Fibroblast of pulmonary artery (primary cell): ENCODE data around the gene CADM1.

Experiments
- DNase-seq: peaks from one replicate; pipeline ENCODE4 v3.0.0-alpha.2; 2010; ENCODE audit warnings: low read depth
- H3K4me3 ChIP-seq: replicated peaks from 2 replicates; pipeline ENCODE4 v1.5.1; 2011; ENCODE audit warnings: low read depth, mild to moderate bottlenecking, control low read depth, low read length, moderate library complexity
- TF ChIP-seq, protein P1 (sequence below): IDR thresholded peaks from 2 replicates; pipeline ENCODE4 v1.5.1; 2011; ENCODE audit warnings: mild to moderate bottlenecking, control low read depth, low read length, inconsistent platforms; ENCODE audit errors: missing control alignments

The CADM1 gene

DNA sequence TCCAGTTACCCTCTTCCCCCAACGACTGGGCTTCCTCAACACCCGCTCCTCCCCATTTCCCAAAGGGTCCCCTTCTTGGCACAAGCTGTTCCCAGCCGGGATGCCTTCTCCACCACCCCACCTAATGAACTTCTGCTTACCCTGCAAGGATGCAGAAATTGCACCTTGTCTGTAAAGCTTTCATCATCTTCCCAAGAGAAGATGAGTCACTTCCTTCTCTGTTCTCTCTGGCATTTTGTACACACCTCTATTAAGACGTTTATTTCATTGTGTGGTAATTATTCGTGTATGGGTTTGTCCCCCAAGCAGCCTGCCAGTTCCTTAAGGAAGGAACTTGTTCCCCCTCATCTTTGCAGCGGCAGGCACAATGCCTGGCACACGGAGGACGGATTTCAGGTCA is 351.1 kb downstream of the CADM1 start:
- no peak for DNase-seq
- H3K4me3 ChIP-seq: no peak overlapping the region
- TF ChIP-seq, protein P1, sequence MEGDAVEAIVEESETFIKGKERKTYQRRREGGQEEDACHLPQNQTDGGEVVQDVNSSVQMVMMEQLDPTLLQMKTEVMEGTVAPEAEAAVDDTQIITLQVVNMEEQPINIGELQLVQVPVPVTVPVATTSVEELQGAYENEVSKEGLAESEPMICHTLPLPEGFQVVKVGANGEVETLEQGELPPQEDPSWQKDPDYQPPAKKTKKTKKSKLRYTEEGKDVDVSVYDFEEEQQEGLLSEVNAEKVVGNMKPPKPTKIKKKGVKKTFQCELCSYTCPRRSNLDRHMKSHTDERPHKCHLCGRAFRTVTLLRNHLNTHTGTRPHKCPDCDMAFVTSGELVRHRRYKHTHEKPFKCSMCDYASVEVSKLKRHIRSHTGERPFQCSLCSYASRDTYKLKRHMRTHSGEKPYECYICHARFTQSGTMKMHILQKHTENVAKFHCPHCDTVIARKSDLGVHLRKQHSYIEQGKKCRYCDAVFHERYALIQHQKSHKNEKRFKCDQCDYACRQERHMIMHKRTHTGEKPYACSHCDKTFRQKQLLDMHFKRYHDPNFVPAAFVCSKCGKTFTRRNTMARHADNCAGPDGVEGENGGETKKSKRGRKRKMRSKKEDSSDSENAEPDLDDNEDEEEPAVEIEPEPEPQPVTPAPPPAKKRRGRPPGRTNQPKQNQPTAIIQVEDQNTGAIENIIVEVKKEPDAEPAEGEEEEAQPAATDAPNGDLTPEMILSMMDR: no peak

DNA sequence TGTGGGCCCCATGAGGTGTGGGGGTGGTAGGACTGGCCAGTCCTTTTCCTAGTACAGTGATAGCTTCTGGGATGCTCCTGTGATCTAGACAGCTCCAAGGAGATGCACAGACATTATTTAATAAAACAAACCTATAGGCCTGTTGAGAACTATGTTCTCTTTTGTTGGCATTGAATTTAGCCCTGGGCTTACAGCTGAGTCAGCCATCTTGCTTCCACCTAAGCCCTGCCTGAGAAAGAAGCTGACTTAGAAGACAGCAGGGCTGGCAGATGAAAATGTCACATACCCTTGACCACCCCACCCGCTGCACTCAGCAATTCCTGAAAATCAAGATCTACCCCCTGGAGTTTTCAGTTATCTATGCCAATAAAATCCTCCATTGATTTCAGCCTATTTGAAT is 353.2 kb downstream of the CADM1 start:
- H3K4me3 ChIP-seq: no peak overlapping the region
- TF ChIP-seq, protein P1: no peak
- DNase-seq: no peak

DNA sequence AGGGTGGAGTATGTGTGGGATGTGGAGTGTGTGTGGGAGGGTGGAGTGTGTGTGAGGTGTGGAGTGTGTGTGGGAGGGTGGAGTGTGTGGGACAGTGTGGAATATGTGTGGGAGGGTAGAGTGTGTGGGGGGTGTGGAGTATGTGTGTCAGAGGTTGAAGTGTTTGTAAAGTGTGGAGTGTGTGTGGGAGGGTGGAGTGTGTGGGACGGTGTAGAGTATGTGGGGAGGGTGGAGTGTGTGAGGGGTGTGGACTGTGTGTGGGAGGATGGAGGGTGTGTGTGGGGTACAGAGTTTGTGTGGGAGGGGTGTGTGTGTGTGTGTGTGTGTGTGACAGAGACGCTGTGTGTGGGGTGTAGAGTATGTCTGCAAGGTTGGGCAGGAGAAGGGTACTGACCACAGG is 355.5 kb downstream of the CADM1 start:
- TF ChIP-seq, protein P1: no peak
- DNase-seq: no peak
- no peak overlapping the region for H3K4me3 ChIP-seq

DNA sequence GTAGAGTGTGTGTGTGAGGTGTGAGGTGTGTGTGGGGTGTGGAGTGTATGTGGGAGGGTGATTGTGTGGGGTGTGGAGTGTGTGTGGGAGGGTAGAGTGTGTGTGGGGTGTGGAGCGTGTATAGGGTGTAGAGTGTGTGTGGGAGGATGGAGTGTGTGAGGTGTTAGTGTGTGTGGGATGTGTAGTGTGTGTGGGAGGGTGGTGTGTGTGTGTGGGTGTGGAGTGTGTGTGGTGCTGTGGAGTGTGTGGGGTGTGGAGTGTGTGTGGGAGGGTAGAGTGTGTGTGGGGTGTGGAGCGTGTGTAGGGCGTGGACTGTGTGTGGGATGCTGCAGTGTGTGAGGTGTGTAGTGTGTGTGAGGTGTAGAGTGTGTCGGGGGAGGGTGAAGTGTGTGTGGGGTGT is 356.1 kb downstream of the CADM1 start:
- DNase-seq: no peak
- TF ChIP-seq, protein P1: no peak
- H3K4me3 ChIP-seq: no peak overlapping the region

DNA sequence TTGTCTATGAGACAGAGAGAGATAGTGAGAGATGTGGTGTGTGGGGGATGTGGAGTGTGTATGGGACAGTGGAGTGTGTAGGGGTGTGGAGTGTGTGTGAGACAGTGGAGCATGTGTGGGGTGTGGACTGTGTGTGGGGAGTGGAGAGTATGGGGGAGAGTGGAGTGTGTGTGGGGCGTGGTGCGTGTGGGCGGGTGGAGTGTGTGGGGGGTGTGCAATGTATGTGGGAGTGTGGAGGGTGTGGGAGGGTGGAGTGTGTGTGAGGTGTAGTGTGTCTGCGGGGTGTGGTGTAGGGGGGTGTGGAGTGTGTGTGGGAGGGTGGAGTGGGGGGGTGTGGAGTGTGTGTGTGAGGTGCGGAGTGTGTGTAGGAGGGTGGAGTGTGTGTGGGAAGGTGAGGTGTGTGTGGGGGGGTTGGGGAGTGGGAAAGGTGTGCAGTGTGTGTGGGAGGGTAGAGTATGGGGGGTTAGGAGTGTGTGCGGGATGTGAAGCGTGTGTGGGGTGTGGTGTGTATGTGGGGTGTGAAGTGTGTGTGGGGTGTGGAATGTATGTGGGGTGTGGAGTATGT is 356.9 kb downstream of the CADM1 start:
- no peak for DNase-seq
- TF ChIP-seq, protein P1: no peak

DNA sequence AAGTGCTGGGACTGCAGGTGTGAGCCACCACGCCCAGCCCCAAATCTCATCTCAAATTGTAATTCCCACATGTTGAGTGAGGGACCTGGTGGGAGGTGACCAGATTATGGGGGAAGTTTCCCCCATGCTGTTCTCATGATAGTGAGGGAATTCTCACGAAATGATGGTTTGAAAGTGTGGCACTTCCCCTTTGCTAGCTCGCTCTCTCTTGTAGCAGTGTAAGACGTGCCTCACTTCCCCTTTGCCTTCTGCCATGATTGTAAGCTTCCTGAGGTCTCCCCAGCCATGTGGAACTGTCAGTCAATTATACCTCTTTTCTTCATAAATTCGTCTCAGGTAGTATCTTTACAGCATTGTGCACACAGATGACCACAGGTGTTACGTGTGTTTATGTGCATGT is 357.8 kb downstream of the CADM1 start:
- TF ChIP-seq, protein P1: no peak
- no peak for DNase-seq
- no peak overlapping the region for H3K4me3 ChIP-seq

More for the DNA sequence above, 356.9 kb downstream of the CADM1 start:
- no peak overlapping the region for H3K4me3 ChIP-seq

DNA sequence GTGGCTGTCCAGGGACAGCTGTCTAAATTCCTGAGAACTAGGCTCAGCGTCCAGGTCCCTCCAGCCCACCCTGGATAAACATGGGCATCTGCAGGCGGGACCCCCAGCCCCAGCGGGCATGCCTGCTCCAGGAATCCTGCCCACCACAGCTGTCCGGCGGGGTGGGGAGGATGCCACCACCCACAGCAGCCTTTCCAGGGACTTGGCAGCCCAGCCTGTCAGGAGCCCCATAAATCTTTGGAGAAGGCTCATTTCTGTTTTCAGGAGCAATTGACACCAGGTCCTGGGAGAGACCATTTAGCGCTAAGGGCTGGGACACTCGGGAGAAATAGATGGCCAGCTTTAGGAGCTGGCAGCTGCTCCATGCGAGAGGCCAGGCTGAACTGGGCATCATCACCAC is 358.9 kb downstream of the CADM1 start:
- TF ChIP-seq, protein P1: no peak
- H3K4me3 ChIP-seq: no peak overlapping the region
- DNase-seq: no peak
